HCT116 (cell line): Measurements from ENCODE around the gene CCL4L2. TPM values are rescaled to one million over a fixed set of nuclear protein-coding genes. Genes with fewer than 3 reads are reported as not detected.
"Not testable (repeated sequence)": the region's sequence is repeated elsewhere in the genome, so short reads cannot be mapped to it uniquely, and the experiment has no call there.

ENCODE experiments used
- ATAC-seq: fragments of 200-7000 bp; cut with Tn5 transposase; 2 replicates; pipeline ENCODE4 v1.9.1; 2020; ENCODE audit warnings: mild to moderate bottlenecking, moderate library complexity
- BruUV-seq: library from RNA; stranded (reverse); fragments of 400-500 nt; replicated peaks from 2 replicates; lab custom pipeline; 2021; lab: Mats Ljungman, UMichigan
- CTCF ChIA-PET: fragments of 300-600 bp; sonication (Branson Sonifier 250); formaldehyde crosslinking; loops from one replicate; lab custom pipeline; 2021; ENCODE audit warnings: antibody characterized with exemption; lab: Charles Lee
- POLR2A ChIA-PET: fragments of 300-600, 350-600 bp; sonication (Branson Sonifier 250); formaldehyde crosslinking; loops from one replicate; lab custom pipeline; 2021; ENCODE audit warnings: antibody characterized with exemption; lab: Charles Lee
- RAD21 ChIA-PET, 2 experiments: fragments of 300-600 bp; sonication (Branson Sonifier 250); formaldehyde crosslinking; loops; one replicate each; lab custom pipeline; 2023; ENCODE audit warnings: low total read pairs in 2 of 2; ENCODE audit not compliant: uncharacterized antibody in 2 of 2, unreplicated experiment in 2 of 2, low non-redundant PET in 1 of 2; lab: Charles Lee
- DNase-seq: peaks from one replicate; pipeline ENCODE4 v3.0.0-alpha.2; 2010; ENCODE audit warnings: low read depth, low spot score
- H2AFZ ChIP-seq: fragments of 200-600 bp; shearing (Covaris generic), sonication (generic); 2 replicates; pipeline ENCODE4 v1.6.1; 2017; ENCODE audit warnings: low read depth, mixed run types, mixed read lengths, antibody characterized with exemption, low read length; ENCODE audit not compliant: poor library complexity, severe bottlenecking
- H3K27ac ChIP-seq: 2 replicates; pipeline ENCODE4 v1.5.1; 2012; ENCODE audit warnings: low read depth, low read length
- H3K27me3 ChIP-seq: fragments of 200-600 bp; sonication (generic); 2 replicates; pipeline ENCODE4 v1.6.1; 2016; ENCODE audit warnings: mixed run types, low read length, mixed read lengths; ENCODE audit not compliant: insufficient read depth
- H3K36me3 ChIP-seq, 2 experiments: fragments of 200-500 bp in 1 of 2; fragments of 200-600 bp in 1 of 2; sonication (Bioruptor generic) in 1 of 2; sonication (generic) in 1 of 2; 2 replicates each; pipeline versions ENCODE4 v1.5.1 to v1.6.1; 2014 to 2016; ENCODE audit warnings: low read length in 2 of 2, inconsistent platforms in 1 of 2, mixed read lengths in 1 of 2, mixed run types in 1 of 2; ENCODE audit not compliant: insufficient read depth in 2 of 2, control insufficient read depth in 1 of 2
- H3K4me1 ChIP-seq, 2 experiments: fragments of 200-600 bp in 1 of 2; sonication (generic) in 1 of 2; 2 replicates each; pipeline versions ENCODE4 v1.5.1 to v1.6.1; 2012 to 2017; ENCODE audit warnings: low read length in 2 of 2, inconsistent platforms in 1 of 2, mild to moderate bottlenecking in 1 of 2, mixed read lengths in 1 of 2, mixed run types in 1 of 2, moderate library complexity in 1 of 2; ENCODE audit not compliant: insufficient read depth in 2 of 2, control insufficient read depth in 1 of 2
- H3K4me2 ChIP-seq: fragments of 200-600 bp; sonication (generic); 2 replicates; pipeline ENCODE4 v1.6.1; 2017; ENCODE audit warnings: mixed run types, low read length, mixed read lengths
- H3K4me3 ChIP-seq, 2 experiments: fragments of 200-600 bp in 1 of 2; sonication (generic) in 1 of 2; replicated peaks in 1 of 2; 2 replicates each; pipeline ENCODE4 v1.5.1; 2011 to 2016; ENCODE audit warnings: low read length in 2 of 2, control low read depth in 1 of 2, low read depth in 1 of 2, mild to moderate bottlenecking in 1 of 2, mixed read lengths in 1 of 2, mixed run types in 1 of 2
- H3K79me2 ChIP-seq: fragments of 200-600 bp; sonication (generic); 2 replicates; pipeline ENCODE4 v1.6.1; 2017; ENCODE audit warnings: mild to moderate bottlenecking, mixed run types, low read length, moderate library complexity, mixed read lengths; ENCODE audit not compliant: insufficient read depth
- H3K9ac ChIP-seq: fragments of 200-600 bp; sonication (generic); 2 replicates; pipeline ENCODE4 v1.6.1; 2016; ENCODE audit warnings: low read length, mixed read lengths
- H3K9me2 ChIP-seq: fragments of 200-600 bp; sonication (generic), shearing (Covaris generic); 2 replicates; pipeline ENCODE4 v1.6.1; 2017; ENCODE audit warnings: mixed run types, mild to moderate bottlenecking, moderate library complexity; ENCODE audit not compliant: insufficient read depth
- H3K9me3 ChIP-seq, 2 experiments: fragments of 200-500 bp in 1 of 2; fragments of 200-600 bp in 1 of 2; sonication (Bioruptor generic) in 1 of 2; sonication (generic) in 1 of 2; 2 replicates each; pipeline ENCODE4 v1.6.1; 2014 to 2017; ENCODE audit warnings: low read length in 2 of 2, mixed read lengths in 2 of 2, inconsistent platforms in 1 of 2, low read depth in 1 of 2, mild to moderate bottlenecking in 1 of 2, mixed run types in 1 of 2, moderate library complexity in 1 of 2; ENCODE audit not compliant: control insufficient read depth in 1 of 2, insufficient read depth in 1 of 2
- H4K20me1 ChIP-seq: fragments of 200-600 bp; sonication (generic), shearing (Covaris generic); 2 replicates; pipeline ENCODE4 v1.6.1; 2017; ENCODE audit warnings: mixed run types, mild to moderate bottlenecking, moderate library complexity; ENCODE audit not compliant: insufficient read depth
- ATF3 ChIP-seq: IDR thresholded peaks from 2 replicates; pipeline ENCODE4 v1.6.1; 2012
- ELF1 ChIP-seq: IDR thresholded peaks from 2 replicates; pipeline ENCODE4 v1.6.1; 2012; ENCODE audit warnings: low read depth, borderline replicate concordance
- EZH2phosphoT487 ChIP-seq: fragments of 200-600 bp; IDR thresholded peaks from 2 replicates; pipeline ENCODE4 v1.6.1; 2018; ENCODE audit warnings: antibody characterized with exemption, borderline replicate concordance
- FOSL1 ChIP-seq: IDR thresholded peaks from 2 replicates; pipeline ENCODE4 v1.6.1; 2012; ENCODE audit warnings: low read depth
- JUND ChIP-seq: IDR thresholded peaks from 2 replicates; pipeline ENCODE4 v1.6.1; 2012
- RAD21 ChIP-seq: IDR thresholded peaks from 2 replicates; pipeline ENCODE4 v1.6.1; 2012; ENCODE audit warnings: low read depth, mild to moderate bottlenecking
- SIN3A ChIP-seq: IDR thresholded peaks from 2 replicates; pipeline ENCODE4 v1.6.1; 2012; ENCODE audit warnings: low read depth
- SP1 ChIP-seq: IDR thresholded peaks from 2 replicates; pipeline ENCODE4 v1.6.1; 2012; ENCODE audit warnings: low read depth
- SRF ChIP-seq: IDR thresholded peaks from 2 replicates; pipeline ENCODE4 v1.6.1; 2012; ENCODE audit warnings: low read depth
- TCF7L2 ChIP-seq: IDR thresholded peaks from 2 replicates; pipeline ENCODE4 v1.7.0; 2011; ENCODE audit warnings: borderline replicate concordance, inconsistent platforms; ENCODE audit not compliant: insufficient read depth, insufficient read length; ENCODE audit errors: extremely low read depth
- ZFX ChIP-seq: fragments of 450-650 bp; IDR thresholded peaks from 2 replicates; pipeline ENCODE4 v1.6.1; 2017
- ZNF274 ChIP-seq: fragments of 200-500 bp; sonication (Bioruptor generic); IDR thresholded peaks from 2 replicates; pipeline ENCODE4 v1.6.1; 2014; ENCODE audit warnings: mild to moderate bottlenecking, low read depth, low read length, inconsistent platforms
- intact Hi-C: fragments of 100-400 bp; cut with micrococcal nuclease; formaldehyde crosslinking; loops from 2 replicates; pipeline ENCODE4 v1.10.0; 2022
- total RNA-seq: library from RNA; stranded (reverse); gene quantifications from one replicate; pipeline ENCODE4 v1.2.1, GENCODE V29; 2021; ENCODE audit not compliant: unreplicated experiment
- TF ChIP-seq, protein P1 (sequence below): IDR thresholded peaks from 2 replicates; pipeline ENCODE4 v1.6.1; 2011; ENCODE audit warnings: mild to moderate bottlenecking, low read length, moderate library complexity; ENCODE audit not compliant: insufficient replicate concordance; ENCODE audit errors: extremely low read depth

The CCL4L2 gene
- total RNA-seq, 1 experiment from 2014 or later, result 0.37 TPM

- H3K9ac ChIP-seq, result no peak overlapping the region
- H3K79me2 ChIP-seq, result no peaks in the 10 kb centered on the region
- no peaks in the 10 kb centered on the region for H4K20me1 ChIP-seq
- H3K36me3 ChIP-seq, result no peaks in the 10 kb centered on the region
- no TSS peak for BruUV-seq
- POLR2A ChIA-PET, result no interaction called here
- H3K9me2 ChIP-seq, result no peaks in the 10 kb centered on the region
- RAD21 ChIA-PET, result no interaction called here
- DNase-seq, result no peak
- no peaks in the 10 kb centered on the region for H3K9me3 ChIP-seq
- TF ChIP-seq TCF7L2 (no peak), EZH2phosphoT487 (no peak), ATF3 (no peak), JUND (no peak), SIN3A (no peak), ELF1 (no peak), SP1 (no peak), RAD21 (no peak), SRF (no peak), ZNF274 (no peak), FOSL1 (no peak), ZFX (no peak)
- TF ChIP-seq, protein P1, sequence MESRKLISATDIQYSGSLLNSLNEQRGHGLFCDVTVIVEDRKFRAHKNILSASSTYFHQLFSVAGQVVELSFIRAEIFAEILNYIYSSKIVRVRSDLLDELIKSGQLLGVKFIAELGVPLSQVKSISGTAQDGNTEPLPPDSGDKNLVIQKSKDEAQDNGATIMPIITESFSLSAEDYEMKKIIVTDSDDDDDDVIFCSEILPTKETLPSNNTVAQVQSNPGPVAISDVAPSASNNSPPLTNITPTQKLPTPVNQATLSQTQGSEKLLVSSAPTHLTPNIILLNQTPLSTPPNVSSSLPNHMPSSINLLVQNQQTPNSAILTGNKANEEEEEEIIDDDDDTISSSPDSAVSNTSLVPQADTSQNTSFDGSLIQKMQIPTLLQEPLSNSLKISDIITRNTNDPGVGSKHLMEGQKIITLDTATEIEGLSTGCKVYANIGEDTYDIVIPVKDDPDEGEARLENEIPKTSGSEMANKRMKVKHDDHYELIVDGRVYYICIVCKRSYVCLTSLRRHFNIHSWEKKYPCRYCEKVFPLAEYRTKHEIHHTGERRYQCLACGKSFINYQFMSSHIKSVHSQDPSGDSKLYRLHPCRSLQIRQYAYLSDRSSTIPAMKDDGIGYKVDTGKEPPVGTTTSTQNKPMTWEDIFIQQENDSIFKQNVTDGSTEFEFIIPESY, result no peak
- no peak overlapping the region for H2AFZ ChIP-seq
- intact Hi-C loops, result no loop called here
- peaks cover 0 to 4% of the 10 kb centered on the region in 2 experiments; a peak in 2 of 4 replicates for H3K4me1 ChIP-seq
- H3K27ac ChIP-seq, result no peak overlapping the region
- H3K4me2 ChIP-seq, result no peak overlapping the region
- H3K27me3 ChIP-seq, result 0 out of 2 replicates have a peak, but pooled peaks cover 10% of the 10 kb centered on the region
- CTCF ChIA-PET, result no interaction called here
- H3K4me3 ChIP-seq, result no peak overlapping the region
- ATAC-seq, result no peak
These were observed 5.0 kb upstream of the CCL4L2 start for GRCh38 chr17:36205637-36206485.

DNA sequence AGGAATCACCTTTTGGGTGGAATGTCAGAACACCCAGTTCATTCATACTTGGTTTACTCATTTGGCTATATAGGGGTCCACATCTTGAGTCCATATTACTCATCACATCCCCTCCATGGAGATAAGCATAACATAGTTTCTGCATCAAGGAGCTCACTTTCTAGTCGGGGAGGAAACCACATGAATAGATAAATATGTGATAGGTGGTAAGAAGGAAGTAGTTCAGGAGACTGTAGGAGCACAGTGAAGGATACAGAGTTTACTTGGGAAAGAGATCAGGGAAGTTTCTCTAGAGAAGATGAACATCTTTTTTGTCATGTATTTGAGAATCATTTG is 4.4 kb upstream of the CCL4L2 start:
- H3K36me3 ChIP-seq, H3K9me3 ChIP-seq, DNase-seq, intact Hi-C loops, H3K4me2 ChIP-seq, BruUV-seq, H4K20me1 ChIP-seq, H3K4me3 ChIP-seq, H3K4me1 ChIP-seq, H3K27ac ChIP-seq, ATAC-seq, RAD21 ChIA-PET, H2AFZ ChIP-seq, H3K9ac ChIP-seq, H3K9me2 ChIP-seq, POLR2A ChIA-PET, CTCF ChIA-PET, H3K79me2 ChIP-seq: not testable (repeated sequence)
- H3K27me3 ChIP-seq, result 0 out of 2 replicates have a peak, but pooled peaks cover 10% of the 10 kb centered on the region

GRCh38 chr17:36207383-36207782 is 3.5 kb upstream of the CCL4L2 start:
- H3K9me3 ChIP-seq, ATAC-seq, H4K20me1 ChIP-seq, CTCF ChIA-PET, intact Hi-C loops, POLR2A ChIA-PET, BruUV-seq, DNase-seq, H3K4me1 ChIP-seq, H2AFZ ChIP-seq, H3K4me3 ChIP-seq, H3K4me2 ChIP-seq, H3K27ac ChIP-seq, H3K36me3 ChIP-seq, H3K9ac ChIP-seq, H3K79me2 ChIP-seq, RAD21 ChIA-PET, H3K9me2 ChIP-seq: not testable (repeated sequence)
- peaks cover 17% of the 10 kb centered on the region; the same call in 1 of the 2 replicates for H3K27me3 ChIP-seq
